Skeletal muscle satellite cell (primary cell): Measurements from ENCODE around the gene TBCD.

Source experiments
- H3K27me3 ChIP-seq: 2 replicates; pipeline ENCODE4 v1.7.0; 2013; ENCODE audit warnings: low read length; ENCODE audit not compliant: control insufficient read depth, insufficient read depth
- H3K36me3 ChIP-seq: 2 replicates; pipeline ENCODE4 v1.7.0; 2013; ENCODE audit warnings: mild to moderate bottlenecking, control low read depth, low read length; ENCODE audit not compliant: insufficient read depth
- H3K4me1 ChIP-seq: 2 replicates; pipeline ENCODE4 v1.7.0; 2013; ENCODE audit warnings: low read length; ENCODE audit not compliant: control insufficient read depth, insufficient read depth
- H3K4me2 ChIP-seq: 2 replicates; pipeline ENCODE4 v1.7.0; 2013; ENCODE audit warnings: mild to moderate bottlenecking, low read length
- H3K4me3 ChIP-seq: 2 replicates; pipeline ENCODE4 v1.7.0; 2013; ENCODE audit warnings: low read length
- H3K9ac ChIP-seq: 2 replicates; pipeline ENCODE4 v1.7.0; 2013; ENCODE audit warnings: mild to moderate bottlenecking, low read depth, low read length, moderate library complexity
- H3K9me3 ChIP-seq: replicated peaks from 2 replicates; pipeline ENCODE4 v1.7.0; 2013; ENCODE audit warnings: mild to moderate bottlenecking, control low read depth, low read length

The TBCD gene

DNA sequence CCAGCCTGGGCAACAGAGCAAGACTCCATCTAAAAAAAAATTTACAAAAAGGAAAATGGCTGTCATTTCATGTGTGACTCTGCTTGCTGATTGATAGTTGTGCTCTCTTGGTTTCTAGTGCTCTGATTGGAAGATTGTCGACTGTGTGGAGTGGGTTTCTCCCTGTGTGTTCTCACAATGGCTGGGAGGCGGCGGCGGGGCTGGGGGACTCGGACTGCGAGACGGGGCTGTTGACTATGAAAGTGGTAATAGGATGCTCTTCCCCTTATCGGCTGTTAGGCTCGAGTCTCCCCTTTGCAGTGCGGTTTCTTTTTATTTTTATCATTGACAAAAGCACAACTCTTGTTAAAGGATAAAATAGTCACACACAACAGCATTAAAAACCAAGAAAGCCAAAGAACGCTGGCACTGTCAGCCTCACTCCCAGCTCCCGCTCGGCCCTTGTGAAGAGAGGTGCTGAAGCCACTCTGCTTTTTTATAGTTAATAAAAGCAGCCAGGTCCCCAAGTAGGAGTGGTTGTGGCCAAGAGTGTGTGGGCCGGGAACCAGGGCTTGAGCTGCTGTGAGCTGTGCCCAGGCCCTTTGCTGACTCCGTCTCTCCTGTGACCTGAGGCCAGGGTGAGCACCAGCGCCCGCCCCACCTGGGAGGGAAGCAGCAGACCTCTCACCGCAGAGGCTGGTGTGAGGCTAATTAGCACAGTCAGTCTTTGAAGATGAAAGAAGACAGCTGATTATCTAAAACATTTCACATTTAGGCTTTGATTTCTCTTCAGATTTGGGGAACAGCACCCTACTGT, 36.5 kb downstream of the TBCD start:
- no peak overlapping the region for H3K4me2 ChIP-seq
- H3K9ac ChIP-seq, result no peak overlapping the region
- no peak overlapping the region for H3K4me3 ChIP-seq
- peaks cover 13% of the 10 kb centered on the region for H3K36me3 ChIP-seq
- no peaks in the 10 kb centered on the region for H3K9me3 ChIP-seq
- no peaks in the 10 kb centered on the region for H3K27me3 ChIP-seq
- peaks cover 25% of the 10 kb centered on the region for H3K4me1 ChIP-seq

DNA sequence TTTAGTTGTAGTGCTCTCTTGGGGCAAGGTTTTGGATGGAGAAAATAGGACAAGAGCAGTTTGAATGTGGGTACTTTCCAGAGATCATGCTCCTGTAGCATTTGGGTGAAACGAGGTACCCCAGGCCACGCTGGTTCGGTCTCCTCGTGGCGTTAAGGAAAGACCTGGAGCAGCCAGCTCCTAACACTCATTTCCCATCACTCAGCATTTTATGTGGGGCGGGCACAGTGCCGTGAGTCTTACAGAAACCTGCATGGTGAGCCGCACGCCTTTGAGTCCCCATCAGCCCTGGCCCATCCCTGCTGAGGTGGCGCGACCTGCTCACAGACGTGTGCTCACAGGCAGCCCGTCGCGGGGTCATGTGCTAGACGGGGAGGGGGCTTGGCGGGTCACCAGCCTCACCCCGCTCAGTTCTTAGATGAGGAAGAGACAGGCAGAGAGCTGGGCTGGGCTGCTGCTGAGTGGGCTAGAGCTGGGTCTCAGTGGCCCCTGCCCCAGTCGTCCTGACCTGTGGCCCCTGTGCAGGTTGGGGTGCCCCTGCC, 37.3 kb downstream of the TBCD start:
- H3K9me3 ChIP-seq, result no peaks in the 10 kb centered on the region
- H3K27me3 ChIP-seq, result no peaks in the 10 kb centered on the region
- H3K9ac ChIP-seq, result no peak overlapping the region
- H3K4me2 ChIP-seq, result no peak overlapping the region
- H3K36me3 ChIP-seq, result peaks cover 9% of the 10 kb centered on the region
- H3K4me3 ChIP-seq, result no peak overlapping the region
- peaks cover 25% of the 10 kb centered on the region for H3K4me1 ChIP-seq

DNA sequence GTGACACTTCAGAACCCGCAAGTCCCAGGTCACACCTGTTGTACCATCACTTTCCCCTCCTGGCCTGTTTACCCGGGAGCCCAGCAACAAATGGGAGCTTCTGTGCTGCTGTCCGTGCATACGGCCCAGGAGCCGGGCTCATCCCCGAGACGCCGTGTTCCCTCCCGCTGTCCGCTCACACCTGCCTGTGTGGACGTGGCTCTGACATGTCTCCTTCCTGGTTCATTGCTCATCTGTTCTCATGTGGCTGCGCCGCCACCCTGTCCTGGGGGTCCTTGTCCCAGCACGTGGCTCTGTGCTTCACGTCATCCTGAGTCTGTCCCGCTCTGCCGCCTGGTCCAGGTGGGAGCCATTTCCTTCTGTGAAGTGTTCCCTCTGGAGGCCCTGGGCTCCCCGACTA, 37.9 kb downstream of the TBCD start:
- peaks cover 4% of the 10 kb centered on the region for H3K36me3 ChIP-seq
- no peaks in the 10 kb centered on the region for H3K27me3 ChIP-seq
- no peak overlapping the region for H3K4me2 ChIP-seq
- H3K9ac ChIP-seq, result no peak overlapping the region
- H3K9me3 ChIP-seq, result no peaks in the 10 kb centered on the region
- no peak overlapping the region for H3K4me3 ChIP-seq
- peaks cover 25% of the 10 kb centered on the region for H3K4me1 ChIP-seq

DNA sequence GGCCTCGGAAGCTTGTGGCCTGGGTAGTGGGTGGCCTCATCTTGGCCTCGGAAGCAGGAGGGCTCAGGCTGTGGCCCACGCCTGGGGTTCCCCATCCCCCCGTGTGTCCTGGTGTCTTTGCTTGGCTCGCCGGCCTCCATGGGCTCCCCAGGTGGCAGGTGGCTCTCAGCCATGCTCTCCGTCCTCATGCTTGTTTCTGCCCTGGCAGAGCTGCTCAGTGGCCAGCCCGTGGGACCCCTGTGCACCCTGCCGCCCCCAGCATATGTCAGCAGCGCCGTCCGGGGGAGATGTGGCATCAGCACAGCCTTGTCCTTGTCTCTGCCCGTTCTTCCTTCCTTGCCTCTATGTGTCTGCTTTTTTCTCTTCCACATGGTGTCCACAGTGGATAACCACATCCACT, 38.5 kb downstream of the TBCD start:
- Histone ChIP-seq H3K4me1 (peaks cover 31% of the 10 kb centered on the region), H3K9ac (no peak overlapping the region), H3K9me3 (no peaks in the 10 kb centered on the region), H3K27me3 (no peaks in the 10 kb centered on the region), H3K36me3 (peaks cover 4% of the 10 kb centered on the region), H3K4me2 (no peak overlapping the region), H3K4me3 (no peak overlapping the region)

DNA sequence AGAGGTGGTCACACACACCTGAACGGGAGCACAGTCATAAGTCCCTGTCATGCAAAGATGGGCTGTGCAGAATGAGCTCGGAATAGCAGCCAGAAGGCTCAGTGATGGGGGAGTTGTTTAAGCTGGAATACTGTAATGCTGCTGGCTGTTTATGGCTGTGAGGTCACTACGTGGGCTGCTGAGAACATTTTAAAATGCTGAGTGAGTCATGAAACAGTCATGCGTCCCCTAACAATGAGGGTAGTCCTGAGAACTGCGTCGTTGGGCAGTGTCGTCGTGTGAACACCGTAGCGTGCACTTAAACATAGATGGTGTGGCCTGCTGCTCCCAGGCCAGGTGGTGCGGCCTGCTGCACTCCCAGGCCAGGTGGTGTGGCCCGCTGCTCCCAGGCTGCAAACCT, 39.7 kb downstream of the TBCD start:
- Histone ChIP-seq H3K4me2 (peak overlapping the region; percentile 56), H3K27me3 (no peaks in the 10 kb centered on the region), H3K36me3 (no peaks in the 10 kb centered on the region), H3K9me3 (no peaks in the 10 kb centered on the region), H3K4me1 (peaks cover 25% of the 10 kb centered on the region), H3K9ac (peak overlapping the region; percentile 48), H3K4me3 (peak overlapping the region; percentile 36)

DNA sequence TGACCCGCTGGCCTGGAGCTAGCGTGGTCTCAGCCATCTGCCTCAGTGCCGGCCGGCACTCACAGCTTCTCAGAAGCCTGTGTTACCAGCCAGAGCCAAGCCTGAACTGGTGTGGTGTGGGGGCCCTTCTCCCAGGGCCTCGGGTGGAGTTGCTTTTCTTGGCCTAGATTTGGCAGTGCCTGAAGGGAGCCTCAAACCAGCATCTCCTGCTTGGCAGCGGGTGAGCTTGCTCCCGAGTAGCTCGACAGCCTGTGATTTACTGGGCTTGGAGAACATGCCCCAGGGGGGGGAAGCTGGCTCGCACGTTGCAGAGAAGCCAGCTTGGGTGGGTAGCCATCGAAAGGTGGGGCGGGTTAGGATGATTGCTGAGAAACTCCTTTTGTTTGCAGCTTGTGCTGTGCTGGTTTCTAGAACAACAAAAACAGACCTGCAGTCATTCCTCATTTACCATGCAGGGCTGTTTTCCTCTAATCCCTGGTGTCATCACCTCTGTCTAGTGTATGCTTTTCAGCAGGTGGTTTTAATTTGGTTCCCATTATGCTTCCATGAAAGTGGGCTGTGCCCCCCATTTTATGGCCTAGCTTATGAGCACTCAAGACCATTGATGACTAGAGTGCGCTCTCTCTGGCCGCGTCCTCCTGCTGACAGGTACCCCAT, 42.2 kb downstream of the TBCD start:
- H3K9ac ChIP-seq, result no peak overlapping the region
- no peaks in the 10 kb centered on the region for H3K36me3 ChIP-seq
- no peak overlapping the region for H3K4me3 ChIP-seq
- H3K4me2 ChIP-seq, result no peak overlapping the region
- no peaks in the 10 kb centered on the region for H3K27me3 ChIP-seq
- no peaks in the 10 kb centered on the region for H3K9me3 ChIP-seq
- H3K4me1 ChIP-seq, result peaks cover 21% of the 10 kb centered on the region

DNA sequence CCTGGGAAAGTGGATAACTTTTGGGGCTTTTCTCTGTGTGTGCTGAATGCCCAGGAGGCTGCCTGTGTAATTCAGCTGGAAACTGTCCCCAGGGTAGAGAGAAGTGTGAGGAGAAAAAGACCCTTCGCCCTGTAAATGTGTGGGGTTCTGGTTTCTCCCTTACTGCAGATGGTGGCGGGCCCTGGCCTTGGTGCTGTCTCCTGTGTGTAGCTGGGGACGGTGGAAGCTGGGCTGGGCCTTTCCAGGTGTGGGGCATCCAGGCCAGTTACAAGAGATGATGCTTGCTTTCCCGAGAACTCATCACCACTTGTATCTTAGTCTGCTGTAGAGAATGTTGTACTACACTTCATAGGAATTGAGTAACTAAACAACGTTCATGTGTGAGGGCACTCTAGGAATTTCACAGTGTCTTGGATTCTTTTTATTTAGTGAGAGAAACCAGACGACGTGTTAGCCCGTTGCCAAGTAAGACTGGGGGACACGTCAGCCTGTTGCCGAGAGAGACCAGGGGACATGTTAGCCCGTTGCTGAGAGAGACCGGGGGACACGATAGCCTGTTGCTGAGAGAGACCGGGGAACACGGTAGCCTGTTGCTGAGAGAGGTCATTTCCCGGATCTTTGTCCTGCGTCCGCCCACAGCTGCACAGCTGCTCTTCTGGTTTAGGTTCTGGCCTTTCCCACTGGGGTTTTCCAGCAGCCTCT, 43.1 kb downstream of the TBCD start:
- H3K4me3 ChIP-seq, result no peak overlapping the region
- no peak overlapping the region for H3K4me2 ChIP-seq
- no peaks in the 10 kb centered on the region for H3K9me3 ChIP-seq
- peaks cover 21% of the 10 kb centered on the region for H3K4me1 ChIP-seq
- no peaks in the 10 kb centered on the region for H3K27me3 ChIP-seq
- no peaks in the 10 kb centered on the region for H3K36me3 ChIP-seq
- peak overlapping the region; percentile 1 for H3K9ac ChIP-seq

DNA sequence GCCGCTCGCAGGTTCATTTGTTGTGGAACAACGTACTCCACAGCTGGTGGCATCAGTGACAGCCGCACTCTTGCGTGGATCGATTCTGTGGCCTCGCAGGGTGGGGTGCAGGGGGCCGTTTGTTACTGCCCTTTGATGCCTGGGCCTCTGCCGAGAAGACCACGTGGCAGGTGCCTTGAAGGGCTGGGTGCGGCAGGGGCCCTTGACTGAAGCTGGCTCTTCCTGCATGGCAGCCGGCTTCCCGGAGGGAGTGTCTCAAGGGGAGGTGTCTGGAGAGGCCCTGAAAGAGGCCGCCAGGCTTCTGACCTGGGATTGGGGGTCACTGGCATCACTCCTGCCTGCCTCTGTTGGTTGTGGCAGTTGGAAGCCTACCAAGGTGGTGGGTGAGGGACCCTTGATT, 43.8 kb downstream of the TBCD start:
- Histone ChIP-seq H3K27me3 (no peaks in the 10 kb centered on the region), H3K4me2 (no peak overlapping the region), H3K4me1 (peaks cover 19% of the 10 kb centered on the region), H3K36me3 (peaks cover 2% of the 10 kb centered on the region), H3K9ac (no peak overlapping the region), H3K9me3 (no peaks in the 10 kb centered on the region), H3K4me3 (no peak overlapping the region)

DNA sequence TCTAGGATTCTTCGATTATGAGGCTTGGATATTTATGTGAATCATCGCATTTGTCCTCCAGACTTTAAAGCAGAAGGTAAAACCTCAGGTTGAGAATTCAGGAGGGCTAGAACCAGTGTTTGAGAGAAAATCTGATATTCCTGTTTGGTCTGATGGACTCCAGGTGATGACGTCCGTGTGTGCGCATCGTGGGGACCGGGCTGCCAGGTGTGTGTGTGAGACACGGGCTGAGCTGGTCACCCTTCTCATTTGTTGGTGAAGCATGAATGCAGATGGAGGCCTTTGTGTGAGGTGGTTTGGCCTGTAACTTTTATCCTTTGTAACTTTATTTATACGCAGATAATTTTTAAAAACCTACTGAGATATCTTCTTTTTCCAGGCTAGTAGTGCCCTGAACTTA, 45.2 kb downstream of the TBCD start:
- no peaks in the 10 kb centered on the region for H3K9me3 ChIP-seq
- H3K4me1 ChIP-seq, result peaks cover 7% of the 10 kb centered on the region
- H3K4me2 ChIP-seq, result no peak overlapping the region
- no peaks in the 10 kb centered on the region for H3K27me3 ChIP-seq
- H3K36me3 ChIP-seq, result peaks cover 7% of the 10 kb centered on the region
- no peak overlapping the region for H3K4me3 ChIP-seq
- H3K9ac ChIP-seq, result no peak overlapping the region

DNA sequence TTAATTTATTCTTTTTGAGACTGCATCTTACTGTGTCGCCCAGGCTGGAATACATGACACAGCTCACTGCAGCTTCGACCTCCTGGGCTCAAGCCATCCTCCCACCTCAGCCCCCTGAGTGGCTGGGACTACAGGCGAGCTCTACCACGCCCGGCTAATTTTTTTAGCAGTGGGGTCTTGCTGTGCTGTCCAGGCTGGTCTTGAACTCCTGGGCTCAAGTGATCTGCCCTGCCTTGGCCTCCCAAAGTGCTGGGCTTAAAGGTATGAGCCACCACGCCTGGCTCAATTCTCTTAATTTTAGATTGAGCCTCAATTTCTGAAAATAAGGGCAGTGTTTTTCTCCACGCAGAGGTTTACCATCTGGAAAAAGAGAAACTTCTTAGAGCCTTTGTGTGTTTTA, 46.9 kb downstream of the TBCD start:
- no peak overlapping the region for H3K4me2 ChIP-seq
- no peak overlapping the region for H3K9ac ChIP-seq
- H3K4me1 ChIP-seq, result peaks cover 10% of the 10 kb centered on the region
- H3K27me3 ChIP-seq, result no peaks in the 10 kb centered on the region
- H3K36me3 ChIP-seq, result peaks cover 7% of the 10 kb centered on the region
- H3K4me3 ChIP-seq, result no peak overlapping the region
- H3K9me3 ChIP-seq, result no peaks in the 10 kb centered on the region

DNA sequence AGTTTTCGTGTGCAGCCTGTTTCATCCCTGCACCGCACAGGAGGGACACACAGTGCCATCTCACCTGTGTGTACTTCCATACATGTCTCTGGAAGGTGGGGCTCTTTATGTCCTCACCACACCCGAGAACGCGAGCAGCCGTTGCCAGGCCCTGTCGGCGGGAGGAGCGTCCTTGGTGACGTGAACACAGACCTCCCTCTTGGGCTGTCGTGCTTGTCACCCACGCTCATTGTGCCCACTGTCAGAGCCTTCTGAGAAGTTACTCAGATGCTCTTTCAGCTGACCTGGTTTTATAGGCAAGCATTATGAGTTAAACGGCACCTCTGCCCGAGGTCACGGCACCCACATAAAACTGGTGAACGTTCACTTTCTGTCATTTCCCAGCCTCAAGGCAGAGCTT, 47.7 kb downstream of the TBCD start:
- Histone ChIP-seq H3K4me2 (no peak overlapping the region), H3K36me3 (peaks cover 7% of the 10 kb centered on the region), H3K27me3 (no peaks in the 10 kb centered on the region), H3K9me3 (no peaks in the 10 kb centered on the region), H3K9ac (no peak overlapping the region), H3K4me3 (no peak overlapping the region), H3K4me1 (peaks cover 11% of the 10 kb centered on the region)
